Panc1 (cell line): Measurements from ENCODE around the gene FLRT3.

Experiments used
- POLR2AphosphoS5 ChIP-seq: IDR thresholded peaks from 2 replicates; pipeline ENCODE4 v1.6.1; 2012; ENCODE audit warnings: mild to moderate bottlenecking, low read depth, low read length, moderate library complexity
- TF ChIP-seq, protein P1 (sequence below): fragments of 450-650 bp; IDR thresholded peaks from 2 replicates; pipeline ENCODE4 v1.5.1; 2017; ENCODE audit warnings: mild to moderate bottlenecking
- TF ChIP-seq, protein P2 (sequence below), 2 experiments: IDR thresholded peaks; 2 replicates each; pipeline ENCODE4 v1.6.1; 2011 to 2012; ENCODE audit warnings: low read depth in 2 of 2, control low read depth in 1 of 2, low read length in 1 of 2, mild to moderate bottlenecking in 1 of 2, moderate library complexity in 1 of 2; ENCODE audit not compliant: insufficient read depth in 1 of 2

DNA sequence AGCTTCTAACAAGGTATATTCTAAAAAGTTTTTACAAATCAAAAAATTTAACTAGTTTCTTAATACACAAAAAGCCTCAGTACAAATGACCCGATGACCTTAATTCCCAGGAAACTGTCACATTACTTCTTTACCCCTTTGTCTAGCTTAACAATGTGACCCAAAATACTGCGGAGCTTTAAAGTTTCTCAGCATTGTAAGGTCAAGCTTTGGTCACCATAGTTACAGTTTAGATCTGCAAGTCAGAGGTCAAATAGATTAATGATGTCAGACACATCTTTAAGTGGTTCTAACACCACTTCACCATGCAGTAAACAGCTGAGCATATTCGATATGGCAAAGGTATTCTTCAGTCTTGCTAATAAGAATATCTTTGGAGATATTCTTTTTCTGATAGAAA, 36.8 kb upstream of the FLRT3 start:
- TF ChIP-seq, protein P1, sequence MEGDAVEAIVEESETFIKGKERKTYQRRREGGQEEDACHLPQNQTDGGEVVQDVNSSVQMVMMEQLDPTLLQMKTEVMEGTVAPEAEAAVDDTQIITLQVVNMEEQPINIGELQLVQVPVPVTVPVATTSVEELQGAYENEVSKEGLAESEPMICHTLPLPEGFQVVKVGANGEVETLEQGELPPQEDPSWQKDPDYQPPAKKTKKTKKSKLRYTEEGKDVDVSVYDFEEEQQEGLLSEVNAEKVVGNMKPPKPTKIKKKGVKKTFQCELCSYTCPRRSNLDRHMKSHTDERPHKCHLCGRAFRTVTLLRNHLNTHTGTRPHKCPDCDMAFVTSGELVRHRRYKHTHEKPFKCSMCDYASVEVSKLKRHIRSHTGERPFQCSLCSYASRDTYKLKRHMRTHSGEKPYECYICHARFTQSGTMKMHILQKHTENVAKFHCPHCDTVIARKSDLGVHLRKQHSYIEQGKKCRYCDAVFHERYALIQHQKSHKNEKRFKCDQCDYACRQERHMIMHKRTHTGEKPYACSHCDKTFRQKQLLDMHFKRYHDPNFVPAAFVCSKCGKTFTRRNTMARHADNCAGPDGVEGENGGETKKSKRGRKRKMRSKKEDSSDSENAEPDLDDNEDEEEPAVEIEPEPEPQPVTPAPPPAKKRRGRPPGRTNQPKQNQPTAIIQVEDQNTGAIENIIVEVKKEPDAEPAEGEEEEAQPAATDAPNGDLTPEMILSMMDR = no peak
- TF ChIP-seq, protein P2, sequence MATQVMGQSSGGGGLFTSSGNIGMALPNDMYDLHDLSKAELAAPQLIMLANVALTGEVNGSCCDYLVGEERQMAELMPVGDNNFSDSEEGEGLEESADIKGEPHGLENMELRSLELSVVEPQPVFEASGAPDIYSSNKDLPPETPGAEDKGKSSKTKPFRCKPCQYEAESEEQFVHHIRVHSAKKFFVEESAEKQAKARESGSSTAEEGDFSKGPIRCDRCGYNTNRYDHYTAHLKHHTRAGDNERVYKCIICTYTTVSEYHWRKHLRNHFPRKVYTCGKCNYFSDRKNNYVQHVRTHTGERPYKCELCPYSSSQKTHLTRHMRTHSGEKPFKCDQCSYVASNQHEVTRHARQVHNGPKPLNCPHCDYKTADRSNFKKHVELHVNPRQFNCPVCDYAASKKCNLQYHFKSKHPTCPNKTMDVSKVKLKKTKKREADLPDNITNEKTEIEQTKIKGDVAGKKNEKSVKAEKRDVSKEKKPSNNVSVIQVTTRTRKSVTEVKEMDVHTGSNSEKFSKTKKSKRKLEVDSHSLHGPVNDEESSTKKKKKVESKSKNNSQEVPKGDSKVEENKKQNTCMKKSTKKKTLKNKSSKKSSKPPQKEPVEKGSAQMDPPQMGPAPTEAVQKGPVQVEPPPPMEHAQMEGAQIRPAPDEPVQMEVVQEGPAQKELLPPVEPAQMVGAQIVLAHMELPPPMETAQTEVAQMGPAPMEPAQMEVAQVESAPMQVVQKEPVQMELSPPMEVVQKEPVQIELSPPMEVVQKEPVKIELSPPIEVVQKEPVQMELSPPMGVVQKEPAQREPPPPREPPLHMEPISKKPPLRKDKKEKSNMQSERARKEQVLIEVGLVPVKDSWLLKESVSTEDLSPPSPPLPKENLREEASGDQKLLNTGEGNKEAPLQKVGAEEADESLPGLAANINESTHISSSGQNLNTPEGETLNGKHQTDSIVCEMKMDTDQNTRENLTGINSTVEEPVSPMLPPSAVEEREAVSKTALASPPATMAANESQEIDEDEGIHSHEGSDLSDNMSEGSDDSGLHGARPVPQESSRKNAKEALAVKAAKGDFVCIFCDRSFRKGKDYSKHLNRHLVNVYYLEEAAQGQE (IDR thresholded peaks at IDR 0.05; ENCODE audit: insufficient read depth in 1 of 2, low read depth in 2 of 2, low read length in 1 of 2) = no peak
- no peak for TF ChIP-seq POLR2AphosphoS5
